ENCODE results near the gene TNFAIP2. TPM values are rescaled to one million over a fixed set of nuclear protein-coding genes. Genes with fewer than 3 reads are reported as not detected.

The TNFAIP2 gene
- polyA plus RNA-seq, 1 donor from 2014 or later: 1.8 TPM

DNA sequence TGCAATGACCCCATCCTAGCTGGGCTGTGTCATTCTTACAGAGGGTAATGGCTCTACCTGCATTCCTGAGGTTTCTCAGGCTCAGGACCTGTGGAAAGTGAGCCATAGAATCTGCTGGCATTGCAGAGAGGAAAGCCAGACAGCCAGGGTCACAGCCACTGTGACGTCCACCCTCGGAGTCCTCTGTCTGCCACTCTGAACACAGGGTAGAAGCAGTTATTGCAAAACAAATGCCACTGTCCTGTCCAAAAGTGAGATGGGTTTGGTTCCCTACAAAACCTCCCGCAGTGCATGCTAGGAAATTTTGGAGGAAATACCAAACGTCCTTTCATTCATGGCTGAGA is 37.8 kb downstream of the TNFAIP2 start:
- Histone ChIP-seq H3K4me3 (ENCODE audit: low read length) (no peak overlapping the region), H3K36me3 (ENCODE audit: insufficient read depth, low read length) (no peaks in the 10 kb centered on the region), H2AFZ (ENCODE audit: low read depth, low read length) (no peak overlapping the region), H3K27ac (ENCODE audit: low read length) (no peak overlapping the region), H3K9me2 (ENCODE audit: insufficient read depth, low read length) (no peaks in the 10 kb centered on the region), H3K9me3 (ENCODE audit: low read length) (no peaks in the 10 kb centered on the region), H3K27me3 (ENCODE audit: insufficient read depth, low read depth, low read length) (no peaks in the 10 kb centered on the region), H3K9ac (ENCODE audit: low read length) (no peak overlapping the region), H3F3A (ENCODE audit: insufficient read depth, low read length, poor library complexity, severe bottlenecking) (no peaks in the 10 kb centered on the region), H3K79me2 (replicated peaks; ENCODE audit: insufficient read depth, low read length) (no peaks in the 10 kb centered on the region), H3K4me2 (ENCODE audit: low read length) (no peak overlapping the region), H4K20me1 (ENCODE audit: insufficient read depth) (no peaks in the 10 kb centered on the region)
- TF ChIP-seq MXI1 (conservative IDR thresholded peaks at IDR 0.05; ENCODE audit: poor library complexity, severe bottlenecking) (no peak), TAF1 (IDR thresholded peaks at IDR 0.05; ENCODE audit: low read depth) (no peak), EP300 (conservative IDR thresholded peaks at IDR 0.05; ENCODE audit: poor library complexity, severe bottlenecking) (no peak), CTCF (IDR thresholded peaks at IDR 0.05; ENCODE audit: poor library complexity, severe bottlenecking) (no peak), RAD21 (conservative IDR thresholded peaks at IDR 0.05) (no peak), SMC3 (conservative IDR thresholded peaks at IDR 0.05; ENCODE audit: poor library complexity) (no peak), POLR2AphosphoS5 (IDR thresholded peaks at IDR 0.05) (no peak), EZH2 (IDR thresholded peaks at IDR 0.05; ENCODE audit: borderline replicate concordance, insufficient read depth, low read length, poor library complexity, severe bottlenecking) (no peak)
- TF ChIP-seq, protein P1, sequence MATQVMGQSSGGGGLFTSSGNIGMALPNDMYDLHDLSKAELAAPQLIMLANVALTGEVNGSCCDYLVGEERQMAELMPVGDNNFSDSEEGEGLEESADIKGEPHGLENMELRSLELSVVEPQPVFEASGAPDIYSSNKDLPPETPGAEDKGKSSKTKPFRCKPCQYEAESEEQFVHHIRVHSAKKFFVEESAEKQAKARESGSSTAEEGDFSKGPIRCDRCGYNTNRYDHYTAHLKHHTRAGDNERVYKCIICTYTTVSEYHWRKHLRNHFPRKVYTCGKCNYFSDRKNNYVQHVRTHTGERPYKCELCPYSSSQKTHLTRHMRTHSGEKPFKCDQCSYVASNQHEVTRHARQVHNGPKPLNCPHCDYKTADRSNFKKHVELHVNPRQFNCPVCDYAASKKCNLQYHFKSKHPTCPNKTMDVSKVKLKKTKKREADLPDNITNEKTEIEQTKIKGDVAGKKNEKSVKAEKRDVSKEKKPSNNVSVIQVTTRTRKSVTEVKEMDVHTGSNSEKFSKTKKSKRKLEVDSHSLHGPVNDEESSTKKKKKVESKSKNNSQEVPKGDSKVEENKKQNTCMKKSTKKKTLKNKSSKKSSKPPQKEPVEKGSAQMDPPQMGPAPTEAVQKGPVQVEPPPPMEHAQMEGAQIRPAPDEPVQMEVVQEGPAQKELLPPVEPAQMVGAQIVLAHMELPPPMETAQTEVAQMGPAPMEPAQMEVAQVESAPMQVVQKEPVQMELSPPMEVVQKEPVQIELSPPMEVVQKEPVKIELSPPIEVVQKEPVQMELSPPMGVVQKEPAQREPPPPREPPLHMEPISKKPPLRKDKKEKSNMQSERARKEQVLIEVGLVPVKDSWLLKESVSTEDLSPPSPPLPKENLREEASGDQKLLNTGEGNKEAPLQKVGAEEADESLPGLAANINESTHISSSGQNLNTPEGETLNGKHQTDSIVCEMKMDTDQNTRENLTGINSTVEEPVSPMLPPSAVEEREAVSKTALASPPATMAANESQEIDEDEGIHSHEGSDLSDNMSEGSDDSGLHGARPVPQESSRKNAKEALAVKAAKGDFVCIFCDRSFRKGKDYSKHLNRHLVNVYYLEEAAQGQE (IDR thresholded peaks at IDR 0.05; ENCODE audit: borderline replicate concordance): no peak

GRCh38 chr14:103163199-103163598 is 39.9 kb downstream of the TNFAIP2 start:
- H2AFZ ChIP-seq (ENCODE audit: low read depth, low read length): no peak overlapping the region
- no peaks in the 10 kb centered on the region for H3K36me3 ChIP-seq (ENCODE audit: insufficient read depth, low read length)
- no peaks in the 10 kb centered on the region for H3K27me3 ChIP-seq (ENCODE audit: insufficient read depth, low read depth, low read length)
- H3K27ac ChIP-seq (ENCODE audit: low read length): no peak overlapping the region
- H3F3A ChIP-seq (ENCODE audit: insufficient read depth, low read length, poor library complexity, severe bottlenecking): no peaks in the 10 kb centered on the region
- H3K9ac ChIP-seq (ENCODE audit: low read length): no peak overlapping the region
- H3K9me3 ChIP-seq (ENCODE audit: low read length): no peaks in the 10 kb centered on the region
- H3K4me2 ChIP-seq (ENCODE audit: low read length): no peak overlapping the region
- no peaks in the 10 kb centered on the region for H3K9me2 ChIP-seq (ENCODE audit: insufficient read depth, low read length)
- no peak overlapping the region for H3K4me3 ChIP-seq (ENCODE audit: low read length)
- TF ChIP-seq CTCF (IDR thresholded peaks at IDR 0.05; ENCODE audit: poor library complexity, severe bottlenecking) (no peak), EP300 (conservative IDR thresholded peaks at IDR 0.05; ENCODE audit: poor library complexity, severe bottlenecking) (no peak), RAD21 (conservative IDR thresholded peaks at IDR 0.05) (no peak), MXI1 (conservative IDR thresholded peaks at IDR 0.05; ENCODE audit: poor library complexity, severe bottlenecking) (no peak), POLR2AphosphoS5 (IDR thresholded peaks at IDR 0.05) (no peak), TAF1 (IDR thresholded peaks at IDR 0.05; ENCODE audit: low read depth) (no peak), SMC3 (conservative IDR thresholded peaks at IDR 0.05; ENCODE audit: poor library complexity) (no peak), EZH2 (IDR thresholded peaks at IDR 0.05; ENCODE audit: borderline replicate concordance, insufficient read depth, low read length, poor library complexity, severe bottlenecking) (no peak)
- TF ChIP-seq, protein P1 (IDR thresholded peaks at IDR 0.05; ENCODE audit: borderline replicate concordance): no peak
- no peaks in the 10 kb centered on the region for H4K20me1 ChIP-seq (ENCODE audit: insufficient read depth)
- H3K79me2 ChIP-seq (replicated peaks; ENCODE audit: insufficient read depth, low read length): no peaks in the 10 kb centered on the region
